Prostate gland (tissue), 2 donors: ENCODE measurements around the gene SLC51A. TPM values are rescaled to one million over a fixed set of nuclear protein-coding genes. Genes with fewer than 3 reads are reported as not detected.
"Not testable (repeated sequence)": the region's sequence is repeated elsewhere in the genome, so short reads cannot be mapped to it uniquely, and the experiment has no call there.

Experiments used
- DNase-seq: peaks from one replicate; pipeline ENCODE4 v3.0.0-alpha.2; 2019; ENCODE audit warnings: low spot score
- H3K27ac ChIP-seq, 2 donors: fragments of 200-600 bp; sonication (generic); 2 replicates each; pipeline ENCODE4 v1.5.1; 2017 to 2019
- H3K27me3 ChIP-seq: fragments of 200-600 bp; sonication (generic); replicated peaks from 2 replicates; pipeline ENCODE4 v1.5.1; 2019; ENCODE audit not compliant: insufficient read depth
- H3K36me3 ChIP-seq, 2 donors: fragments of 200-600 bp; sonication (generic); 1 replicate in 1 of 2; 2 replicates in 1 of 2; pipeline versions ENCODE4 v1.5.1 to v1.8.1; 2017 to 2019
- H3K4me1 ChIP-seq: fragments of 200-600 bp; sonication (generic); replicated peaks from 2 replicates; pipeline ENCODE4 v1.5.1; 2019
- H3K4me3 ChIP-seq, 2 donors: fragments of 200-600 bp; sonication (generic); 2 replicates each; pipeline ENCODE4 v1.5.1; 2017 to 2019
- H3K9me3 ChIP-seq: fragments of 200-600 bp; sonication (generic); 2 replicates; pipeline ENCODE4 v1.5.1; 2017
- CTCF ChIP-seq, 4 experiments: fragments of 200-600 bp in 2 of 4; fragments of 450-650 bp in 2 of 4; sonication (generic) in 2 of 4; IDR thresholded peaks; 1 replicate in 3 of 4; 2 replicates in 1 of 4; pipeline ENCODE4 v1.5.1; 2016 to 2019; ENCODE audit warnings: antibody characterized with exemption in 4 of 4, mild to moderate bottlenecking in 2 of 4, moderate library complexity in 2 of 4
- POLR2A ChIP-seq: fragments of 450-650 bp; IDR thresholded peaks from one replicate; pipeline ENCODE4 v1.6.1; 2016; ENCODE audit warnings: antibody characterized with exemption, mild to moderate bottlenecking
- POLR2AphosphoS5 ChIP-seq: sonication (generic); formaldehyde crosslinking; IDR thresholded peaks from one replicate; pipeline ENCODE4 v1.6.1; 2017; ENCODE audit warnings: antibody characterized with exemption
- WGBS: methylation state at CpG from one replicate; pipeline ENCODE4 v1.1.5; 2018; 5-methylcytosine and 5-hydroxymethylcytosine counted together
- intact Hi-C: fragments of 100-400 bp; cut with DNase I; formaldehyde crosslinking; loops from one replicate; pipeline ENCODE4 v1.14.2; 2022
- total RNA-seq, 2 donors: library from RNA; depleted of rRNA; stranded (reverse); fragments of >200 nt; gene quantifications; one replicate each; pipeline ENCODE4 v1.1.0, GENCODE V29; 2016

The SLC51A gene
- total RNA-seq, 2 donors from 2014 or later, result 0.55 to 32.1 TPM

GRCh38 chr3:196179380-196180308 lies 36.7 kb upstream of the SLC51A start:
- DNase-seq, result no peak
- no peak overlapping the region for H3K27ac ChIP-seq
- WGBS, result 34% methylated on average over 24 of the region's 24 CpGs
- no peak overlapping the region for H3K4me3 ChIP-seq
- no peaks in the 10 kb centered on the region for H3K4me1 ChIP-seq
- H3K9me3 ChIP-seq, result no peaks in the 10 kb centered on the region
- H3K27me3 ChIP-seq, result no peaks in the 10 kb centered on the region
- no peaks in the 10 kb centered on the region for H3K36me3 ChIP-seq
- TF ChIP-seq CTCF (IDR thresholded peaks at IDR 0.05) (no peak), POLR2A (no peak), POLR2AphosphoS5 (peak; percentile 14)
- intact Hi-C loops, result no loop called here

- H3K4me3 ChIP-seq, result no peak overlapping the region
- no peaks in the 10 kb centered on the region for H3K36me3 ChIP-seq
- no peak for TF ChIP-seq CTCF (IDR thresholded peaks at IDR 0.05)
- TF ChIP-seq POLR2A, result no peak
- no peak for TF ChIP-seq POLR2AphosphoS5
- no peak overlapping the region for H3K27ac ChIP-seq
- H3K9me3 ChIP-seq, result no peaks in the 10 kb centered on the region
- DNase-seq, result no peak
- no peaks in the 10 kb centered on the region for H3K4me1 ChIP-seq
- intact Hi-C loops, result no loop called here
- H3K27me3 ChIP-seq, result no peaks in the 10 kb centered on the region
- 83% methylated on average over 9 of the region's 9 CpGs for WGBS
Observed at GRCh38 chr3:196180346-196180745, 36.0 kb upstream of the SLC51A start.

GRCh38 chr3:196181127-196181546 lies 35.2 kb upstream of the SLC51A start:
- TF ChIP-seq POLR2AphosphoS5, result no peak
- TF ChIP-seq POLR2A, result no peak
- Histone ChIP-seq H3K9me3 (no peaks in the 10 kb centered on the region), H3K27me3 (no peaks in the 10 kb centered on the region), H3K4me3 (no peak overlapping the region), H3K4me1 (no peaks in the 10 kb centered on the region), H3K36me3 (no peaks in the 10 kb centered on the region), H3K27ac (no peak overlapping the region)
- intact Hi-C loops, result no loop called here
- DNase-seq, result no peak
- 87% methylated on average over 10 of the region's 10 CpGs for WGBS

GRCh38 chr3:196184169-196184432 lies 32.2 kb upstream of the SLC51A start:
- H3K27ac ChIP-seq, intact Hi-C loops, DNase-seq, H3K36me3 ChIP-seq, H3K9me3 ChIP-seq, H3K27me3 ChIP-seq, H3K4me3 ChIP-seq, H3K4me1 ChIP-seq: not testable (repeated sequence)
- WGBS, result 98% methylated on average over 4 of the region's 4 CpGs

GRCh38 chr3:196184881-196185280 lies 31.5 kb upstream of the SLC51A start:
- TF ChIP-seq CTCF (IDR thresholded peaks at IDR 0.05) (no peak), POLR2A (no peak), POLR2AphosphoS5 (no peak)
- Histone ChIP-seq H3K9me3 (no peaks in the 10 kb centered on the region), H3K4me1 (no peaks in the 10 kb centered on the region), H3K27ac (no peak overlapping the region), H3K4me3 (no peak overlapping the region), H3K36me3 (no peaks in the 10 kb centered on the region), H3K27me3 (no peaks in the 10 kb centered on the region)
- 95% methylated on average over 15 of the region's 15 CpGs for WGBS
- intact Hi-C loops, result no loop called here
- no peak for DNase-seq
